Keratinocyte (primary cell): Measurements from ENCODE around the gene NCLN. TPM values are rescaled to one million over a fixed set of nuclear protein-coding genes. Genes with fewer than 3 reads are reported as not detected.
"Not testable (repeated sequence)": the region's sequence is repeated elsewhere in the genome, so short reads cannot be mapped to it uniquely, and the experiment has no call there.

ENCODE experiments used
- DNase-seq: peaks from one replicate; pipeline ENCODE4 v3.0.0-alpha.2; 2011; ENCODE audit warnings: low read depth, missing footprints, low spot score
- FAIRE-seq: peaks from 2 replicates; lab custom pipeline; 2011; peaks lifted over from hg19 to GRCh38; lab: Jason Lieb, UNC
- H2AFZ ChIP-seq: 2 replicates; pipeline ENCODE4 v1.6.0; 2012; ENCODE audit warnings: low read length, control low read depth, inconsistent platforms; ENCODE audit not compliant: control insufficient read depth
- H3K27ac ChIP-seq: 2 replicates; pipeline ENCODE4 v1.5.1; 2011; ENCODE audit warnings: low read length; ENCODE audit not compliant: control insufficient read depth, insufficient read depth
- H3K27me3 ChIP-seq: 3 replicates; pipeline ENCODE4 v1.6.0; 2011; ENCODE audit warnings: low read length; ENCODE audit not compliant: control insufficient read depth, insufficient read depth; ENCODE audit errors: extremely low read depth
- H3K36me3 ChIP-seq, 2 experiments: 2 replicates in 1 of 2; 3 replicates in 1 of 2; pipeline ENCODE4 v1.5.1; 2011; ENCODE audit warnings: low read length in 2 of 2, mild to moderate bottlenecking in 1 of 2; ENCODE audit not compliant: control insufficient read depth in 2 of 2, insufficient read depth in 2 of 2; ENCODE audit errors: extremely low read depth in 1 of 2
- H3K4me1 ChIP-seq: 3 replicates; pipeline ENCODE4 v1.5.1; 2011; ENCODE audit warnings: low read length; ENCODE audit not compliant: control insufficient read depth, insufficient read depth; ENCODE audit errors: extremely low read depth
- H3K4me2 ChIP-seq: 3 replicates; pipeline ENCODE4 v1.6.0; 2011; ENCODE audit warnings: low read depth, low read length; ENCODE audit not compliant: control insufficient read depth, insufficient read depth; ENCODE audit errors: extremely low read depth
- H3K4me3 ChIP-seq, 3 experiments: fragments of 200-600 bp in 1 of 3; sonication (generic) in 1 of 3; 2 replicates in 2 of 3; 3 replicates in 1 of 3; pipeline ENCODE4 v1.5.1; 2011 to 2016; ENCODE audit warnings: low read length in 3 of 3, mild to moderate bottlenecking in 3 of 3, control low read depth in 2 of 3, inconsistent platforms in 1 of 3, low read depth in 1 of 3, mixed read lengths in 1 of 3, mixed run types in 1 of 3, moderate library complexity in 1 of 3; ENCODE audit not compliant: control insufficient read depth in 2 of 3, insufficient read depth in 2 of 3; ENCODE audit errors: extremely low read depth in 1 of 3
- H3K79me2 ChIP-seq: 2 replicates; pipeline ENCODE4 v1.6.0; 2012; ENCODE audit warnings: low read length; ENCODE audit not compliant: control insufficient read depth, insufficient read depth
- H3K9ac ChIP-seq: 3 replicates; pipeline ENCODE4 v1.6.0; 2011; ENCODE audit warnings: low read length; ENCODE audit not compliant: control insufficient read depth, insufficient read depth; ENCODE audit errors: extremely low read depth
- H3K9me1 ChIP-seq: 3 replicates; pipeline ENCODE4 v1.6.0; 2011; ENCODE audit warnings: low read length; ENCODE audit not compliant: control insufficient read depth, insufficient read depth; ENCODE audit errors: extremely low read depth
- H3K9me3 ChIP-seq: 2 replicates; pipeline ENCODE4 v1.5.1; 2012; ENCODE audit warnings: low read depth, low read length; ENCODE audit not compliant: control insufficient read depth
- H4K20me1 ChIP-seq: 3 replicates; pipeline ENCODE4 v1.6.0; 2011; ENCODE audit warnings: low read length; ENCODE audit not compliant: control insufficient read depth, insufficient read depth; ENCODE audit errors: extremely low read depth
- EZH2 ChIP-seq: IDR thresholded peaks from one replicate; pipeline ENCODE4 v1.6.1; 2012; ENCODE audit warnings: inconsistent platforms, mild to moderate bottlenecking, low read length, moderate library complexity
- dilution Hi-C: fragments of 300-500 bp; cut with MboI; formaldehyde crosslinking; loops from one replicate; pipeline ENCODE4 v1.7.0; 2020; ENCODE audit warnings: low sequenced_read_pairs; ENCODE audit not compliant: extremely low pct_ligation_motif_present
- polyA plus RNA-seq, 5 experiments: library from polyadenylated mRNA; depleted of rRNA in 3 of 5; stranded (reverse) in 3 of 5; stranded (forward) in 1 of 5; unstranded in 1 of 5; fragments of >200 nt; gene quantifications; 1 replicate in 1 of 5; 2 replicates in 3 of 5; 3 replicates in 1 of 5; pipeline versions ENCODE4 v1.2.1 to v1.2.3, GENCODE V29; 2011 to 2012; ENCODE audit warnings: missing spikeins in 2 of 5, low read depth in 1 of 5, low replicate concordance in 1 of 5
- TF ChIP-seq, protein P1 (sequence below), 3 experiments: IDR thresholded peaks in 1 of 3; conservative IDR thresholded peaks in 1 of 3; optimal IDR thresholded peaks in 1 of 3; 2 replicates in 2 of 3; 3 replicates in 1 of 3; pipeline versions ENCODE3 to v1.5.1; 2011; ENCODE audit warnings: low read length in 3 of 3, mild to moderate bottlenecking in 3 of 3, moderate library complexity in 2 of 3, control low read depth in 1 of 3, inconsistent platforms in 1 of 3; ENCODE audit not compliant: insufficient read depth in 2 of 3; ENCODE audit errors: extremely low read depth in 1 of 3

The NCLN gene
- polyA plus RNA-seq, 1 donor (not counting 4 experiments of a cell fraction or from before 2014, with no cell fraction given): 40.5 TPM

DNA sequence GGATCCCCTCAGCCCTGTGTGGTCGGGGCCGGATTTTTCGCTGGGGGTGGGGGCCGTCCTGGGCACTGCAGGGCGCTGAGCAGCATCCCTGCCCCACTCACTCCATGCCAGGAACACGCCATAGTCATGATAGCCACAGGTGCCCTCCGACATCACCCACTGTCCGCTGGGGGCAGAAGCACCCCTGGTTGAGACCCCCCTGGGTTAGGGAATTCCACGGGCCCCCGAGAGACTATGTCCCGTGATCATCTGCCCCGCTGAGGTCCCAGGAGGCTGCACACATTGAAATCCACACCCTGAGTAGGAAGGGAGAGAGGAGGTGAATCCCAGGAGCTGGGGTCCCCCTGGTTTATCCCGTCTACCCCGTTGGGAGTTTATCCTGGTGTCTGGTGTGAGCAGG, 16.2 kb downstream of the NCLN start:
- FAIRE-seq: no peak
- Histone ChIP-seq H3K4me2 (no peak overlapping the region), H3K36me3 (peaks cover 17 to 19% of the 10 kb centered on the region in 2 experiments), H3K9me3 (no peaks in the 10 kb centered on the region), H2AFZ (no peak overlapping the region), H3K79me2 (no peaks in the 10 kb centered on the region), H3K27me3 (no peaks in the 10 kb centered on the region), H3K9ac (no peak overlapping the region), H3K4me1 (no peaks in the 10 kb centered on the region), H3K4me3 (no peak overlapping the region), H4K20me1 (no peaks in the 10 kb centered on the region), H3K9me1 (no peaks in the 10 kb centered on the region), H3K27ac (no peak overlapping the region)
- no peak for DNase-seq
- dilution Hi-C loops: no loop called here
- TF ChIP-seq, protein P1, sequence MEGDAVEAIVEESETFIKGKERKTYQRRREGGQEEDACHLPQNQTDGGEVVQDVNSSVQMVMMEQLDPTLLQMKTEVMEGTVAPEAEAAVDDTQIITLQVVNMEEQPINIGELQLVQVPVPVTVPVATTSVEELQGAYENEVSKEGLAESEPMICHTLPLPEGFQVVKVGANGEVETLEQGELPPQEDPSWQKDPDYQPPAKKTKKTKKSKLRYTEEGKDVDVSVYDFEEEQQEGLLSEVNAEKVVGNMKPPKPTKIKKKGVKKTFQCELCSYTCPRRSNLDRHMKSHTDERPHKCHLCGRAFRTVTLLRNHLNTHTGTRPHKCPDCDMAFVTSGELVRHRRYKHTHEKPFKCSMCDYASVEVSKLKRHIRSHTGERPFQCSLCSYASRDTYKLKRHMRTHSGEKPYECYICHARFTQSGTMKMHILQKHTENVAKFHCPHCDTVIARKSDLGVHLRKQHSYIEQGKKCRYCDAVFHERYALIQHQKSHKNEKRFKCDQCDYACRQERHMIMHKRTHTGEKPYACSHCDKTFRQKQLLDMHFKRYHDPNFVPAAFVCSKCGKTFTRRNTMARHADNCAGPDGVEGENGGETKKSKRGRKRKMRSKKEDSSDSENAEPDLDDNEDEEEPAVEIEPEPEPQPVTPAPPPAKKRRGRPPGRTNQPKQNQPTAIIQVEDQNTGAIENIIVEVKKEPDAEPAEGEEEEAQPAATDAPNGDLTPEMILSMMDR (optimal IDR thresholded peaks at IDR 0.05 in 1 of 3, IDR thresholded peaks at IDR 0.05 in 1 of 3, conservative IDR thresholded peaks at IDR 0.05 in 1 of 3; ENCODE audit: extremely low read depth in 1 of 3, insufficient read depth in 2 of 3, low read length in 3 of 3): no peak
- TF ChIP-seq EZH2: no peak

GRCh38 chr19:3202346-3202745, 16.6 kb downstream of the NCLN start:
- no peaks in the 10 kb centered on the region for H3K4me1 ChIP-seq
- H3K9me3 ChIP-seq: no peaks in the 10 kb centered on the region
- no peaks in the 10 kb centered on the region for H4K20me1 ChIP-seq
- DNase-seq (no peak), FAIRE-seq (no peak)
- dilution Hi-C loops: no loop called here
- H3K4me2 ChIP-seq: no peak overlapping the region
- no peak overlapping the region for H3K4me3 ChIP-seq
- H2AFZ ChIP-seq: no peak overlapping the region
- H3K27me3 ChIP-seq: no peaks in the 10 kb centered on the region
- TF ChIP-seq EZH2: no peak
- TF ChIP-seq, protein P1 (optimal IDR thresholded peaks at IDR 0.05 in 1 of 3, IDR thresholded peaks at IDR 0.05 in 1 of 3, conservative IDR thresholded peaks at IDR 0.05 in 1 of 3; ENCODE audit: extremely low read depth in 1 of 3, insufficient read depth in 2 of 3, low read length in 3 of 3): no peak
- no peak overlapping the region for H3K27ac ChIP-seq
- H3K9me1 ChIP-seq: no peaks in the 10 kb centered on the region
- no peak overlapping the region for H3K9ac ChIP-seq
- H3K36me3 ChIP-seq: peaks cover 21 to 22% of the 10 kb centered on the region in 2 experiments
- no peaks in the 10 kb centered on the region for H3K79me2 ChIP-seq

DNA sequence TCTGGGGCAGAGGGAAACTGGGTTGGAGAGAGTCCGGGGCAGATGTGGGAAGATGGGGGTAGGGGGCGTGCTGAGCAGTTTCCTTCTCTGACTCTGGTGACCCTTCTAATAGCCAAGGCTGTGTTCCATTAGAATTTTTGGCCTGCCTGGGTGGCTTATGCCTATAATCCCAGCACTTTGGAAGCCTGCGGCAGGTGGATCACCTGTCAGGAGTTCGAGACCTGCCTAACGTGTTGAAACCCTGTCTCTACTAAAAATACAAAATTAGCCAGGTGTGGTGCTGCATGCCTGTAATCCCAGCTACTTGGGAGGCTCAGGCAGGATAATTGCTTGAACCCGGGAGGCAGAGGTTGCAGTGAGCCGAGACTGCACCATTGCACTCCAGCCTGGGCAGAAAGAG, 17.2 kb downstream of the NCLN start:
- dilution Hi-C loops, H3K4me2 ChIP-seq, H3K9me1 ChIP-seq, H3K9ac ChIP-seq, H2AFZ ChIP-seq, H3K9me3 ChIP-seq, H3K4me1 ChIP-seq, FAIRE-seq, H3K27ac ChIP-seq, DNase-seq, H3K4me3 ChIP-seq, H3K79me2 ChIP-seq, H4K20me1 ChIP-seq, H3K27me3 ChIP-seq: not testable (repeated sequence)
- peaks cover 22% of the 10 kb centered on the region in 2 experiments for H3K36me3 ChIP-seq
